ENCODE results near the gene ZNF169.
"Not testable (repeated sequence)": the region's sequence is repeated elsewhere in the genome, so short reads cannot be mapped to it uniquely, and the experiment has no call there.

ZNF169 gene

GRCh38 chr9:94259077-94259862, at the start of gene ZNF169:
Gene ZNF169, plus strand, starts transcription at chr9:94259298. Its CDS starts 19,515 bp downstream, at chr9:94278813.
- DNase-seq (ENCODE audit: low read depth) = peak; percentile 83

DNA sequence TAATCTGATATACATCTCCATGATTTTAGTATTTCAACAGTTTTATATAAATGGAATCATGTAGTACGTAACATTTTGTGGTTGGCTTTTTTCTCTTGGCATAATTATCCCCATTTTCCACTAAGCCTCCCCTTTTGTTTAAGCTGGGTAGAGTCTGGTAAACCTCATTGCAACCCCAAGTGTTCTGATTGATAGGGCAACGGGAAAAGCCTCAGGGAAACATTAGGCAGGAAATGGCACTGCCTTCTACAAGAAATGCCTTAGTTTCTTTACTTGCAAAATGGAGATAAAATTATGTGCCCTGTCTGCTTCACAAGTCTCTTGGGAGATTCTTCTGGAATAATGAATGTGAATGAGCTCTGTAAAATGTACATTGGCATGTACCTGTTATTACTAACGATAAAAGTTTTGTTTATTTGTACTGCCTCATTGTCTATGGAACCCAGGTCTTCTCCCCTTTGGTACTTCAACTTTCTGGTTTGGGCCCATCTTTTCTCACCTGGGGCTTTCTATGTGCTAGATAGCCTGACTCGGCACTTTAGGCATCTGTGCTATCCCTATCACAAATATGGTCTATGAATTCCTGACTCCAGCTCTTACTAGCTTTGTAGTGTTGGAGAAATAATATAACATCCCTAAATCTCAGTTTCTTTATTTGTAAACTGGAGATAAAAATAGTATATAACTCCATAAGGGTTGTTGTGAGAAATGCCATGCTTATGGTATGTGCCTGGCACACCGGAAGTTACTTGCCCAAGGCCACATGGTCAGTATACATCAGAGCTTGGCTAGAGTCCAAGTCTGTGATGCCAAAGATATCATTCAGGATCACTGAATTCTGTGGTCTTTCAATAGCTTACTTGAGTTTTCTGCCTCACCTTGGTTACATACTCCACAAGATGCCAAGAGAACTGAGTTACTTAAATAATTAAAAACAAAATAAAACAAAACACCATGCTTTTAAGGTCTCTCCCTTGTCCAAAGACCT, 48.2 kb upstream of the ZNF169 start:
- DNase-seq (ENCODE audit: low read depth) = no peak

- DNase-seq (ENCODE audit: low read depth) = no peak
Observed at GRCh38 chr9:94212091-94212490, 47.0 kb upstream of the ZNF169 start.

DNA sequence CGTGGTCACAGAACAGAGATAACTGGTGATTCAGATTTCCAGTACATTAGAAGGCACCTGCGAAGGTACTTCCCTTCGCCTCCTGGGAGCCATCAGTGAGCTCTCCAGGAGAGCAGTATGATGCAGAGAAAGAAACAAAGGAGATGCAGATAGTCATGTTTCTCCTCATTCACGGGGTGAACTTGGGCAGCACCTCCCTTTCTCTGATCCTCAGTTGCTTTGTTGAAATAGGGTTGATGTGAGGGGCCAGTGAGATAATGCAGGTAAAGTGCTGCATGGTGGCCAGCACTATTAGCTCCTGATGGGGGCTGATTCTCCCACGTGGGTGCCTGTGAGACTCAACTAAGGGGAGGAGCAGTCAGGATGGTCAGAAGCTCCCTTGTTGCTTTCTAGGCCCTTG, 46.6 kb upstream of the ZNF169 start:
- DNase-seq (ENCODE audit: low read depth) = no peak

DNA sequence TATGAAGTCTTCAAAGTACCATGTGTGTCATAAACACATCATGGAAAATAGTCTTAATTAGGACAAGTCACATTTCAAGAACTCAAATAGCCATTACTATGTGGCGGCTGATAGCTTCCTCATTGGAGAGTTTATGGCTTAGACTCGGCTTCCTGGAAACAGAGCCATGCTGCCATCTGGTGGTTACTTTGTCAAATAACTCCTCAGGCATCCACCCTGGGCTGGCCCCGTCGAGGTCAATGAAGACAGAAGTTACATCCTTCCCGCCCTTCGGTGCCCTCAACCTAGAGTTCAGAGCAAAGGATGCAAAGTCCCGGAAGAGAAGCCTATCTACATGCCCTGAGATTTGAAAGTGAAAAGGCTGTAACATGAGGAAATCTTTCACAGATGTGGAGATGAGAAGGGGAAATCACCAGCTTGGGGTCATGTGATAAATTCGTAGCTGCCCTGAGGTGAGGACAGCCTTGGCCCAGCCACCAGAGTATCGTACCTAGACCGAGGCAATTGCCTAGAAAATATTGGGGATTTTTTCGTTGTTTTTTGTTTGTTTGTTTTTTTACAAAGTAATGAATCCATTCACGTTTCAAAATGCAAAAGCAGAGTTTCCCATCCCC, 45.5 kb upstream of the ZNF169 start:
- DNase-seq (ENCODE audit: low read depth) = peak; percentile 49

DNA sequence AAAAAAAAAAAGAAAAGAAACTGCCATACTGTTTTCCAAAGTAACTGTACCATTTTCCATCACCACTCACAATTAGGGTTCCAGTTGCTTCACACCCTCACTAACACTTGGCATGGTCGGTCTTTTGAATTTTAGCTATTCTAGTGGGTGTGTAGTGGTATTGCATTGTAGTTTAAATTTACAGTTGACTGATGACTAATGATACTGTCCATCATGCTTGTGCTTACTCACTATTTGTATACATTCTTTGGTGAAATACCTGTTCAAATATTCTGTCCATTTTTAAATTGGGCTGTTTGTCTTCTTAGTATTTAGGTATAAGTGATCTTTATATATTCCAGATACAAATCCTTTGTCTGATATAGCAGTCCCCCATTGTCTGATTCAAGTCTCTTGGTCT, 36.2 kb upstream of the ZNF169 start:
- no peak for DNase-seq (ENCODE audit: low read depth)

- not testable (repeated sequence) for DNase-seq (ENCODE audit: low read depth)
Observed at GRCh38 chr9:94225413-94225812, 33.7 kb upstream of the ZNF169 start.

DNA sequence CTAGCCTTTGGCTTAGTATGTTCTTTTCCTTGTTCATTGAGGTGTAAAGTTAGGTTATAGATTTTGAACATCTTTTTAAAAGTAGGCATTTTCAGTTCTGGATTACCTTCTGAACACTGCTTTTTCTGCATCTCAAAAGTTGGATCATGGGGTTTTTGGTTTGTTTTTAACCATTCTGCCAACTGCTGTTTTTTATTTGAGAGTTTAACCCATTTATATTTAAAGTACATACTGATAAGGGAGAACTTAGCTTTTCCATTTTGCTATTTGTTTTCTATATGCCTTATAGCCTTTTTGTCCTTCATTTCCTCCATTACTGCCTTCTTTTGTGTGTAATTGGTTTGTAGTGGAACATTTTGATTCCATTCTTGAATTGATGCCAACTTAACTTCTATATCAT, 30.5 kb upstream of the ZNF169 start:
- DNase-seq (ENCODE audit: low read depth) = no peak

GRCh38 chr9:94232428-94232827, 26.7 kb upstream of the ZNF169 start:
- DNase-seq (ENCODE audit: low read depth) = no peak

DNA sequence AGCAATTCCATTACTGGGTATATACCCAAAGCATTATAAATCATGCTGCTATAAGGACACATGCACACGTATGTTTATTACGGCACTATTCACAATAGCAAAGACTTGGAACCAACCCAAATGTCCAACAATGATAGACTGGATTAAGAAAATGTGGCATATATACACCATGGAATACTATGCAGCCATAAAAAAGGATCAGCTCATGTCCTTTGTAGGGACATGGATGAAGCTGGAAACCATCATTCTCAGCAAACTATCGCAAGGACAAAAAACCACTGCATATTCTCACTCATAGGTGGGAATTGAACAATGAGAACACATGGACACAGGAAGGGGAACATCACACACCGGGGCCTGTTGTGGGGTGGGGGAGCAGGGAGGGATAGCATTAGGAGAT, 18.0 kb upstream of the ZNF169 start:
- not testable (repeated sequence) for DNase-seq (ENCODE audit: low read depth)

- no peak for DNase-seq (ENCODE audit: low read depth)
Observed at GRCh38 chr9:94245651-94246050, 13.4 kb upstream of the ZNF169 start.

- DNase-seq (ENCODE audit: low read depth) = no peak
Observed at GRCh38 chr9:94250456-94250855, 8.6 kb upstream of the ZNF169 start.

DNA sequence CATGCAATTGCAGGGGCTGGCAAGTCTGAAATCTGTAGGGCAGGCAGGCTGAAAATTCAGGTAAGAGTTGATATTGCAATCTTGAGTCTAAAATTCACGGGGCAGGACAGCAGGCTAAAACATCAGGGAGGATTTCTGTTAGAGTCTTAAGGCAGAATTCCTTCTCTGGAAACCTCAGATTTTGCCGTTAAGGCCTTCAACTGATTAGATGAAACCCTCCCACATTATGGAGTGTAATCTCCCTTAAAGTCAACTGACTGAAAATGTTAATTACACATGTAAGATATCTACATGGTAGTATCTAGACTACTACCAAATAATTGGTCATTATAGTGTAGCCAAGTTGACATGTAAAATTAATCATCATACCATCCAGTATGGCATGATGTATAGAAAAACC, 3.1 kb upstream of the ZNF169 start:
- no peak for DNase-seq (ENCODE audit: low read depth)

GRCh38 chr9:94265626-94266402, 6.7 kb downstream of the ZNF169 start:
- DNase-seq (ENCODE audit: low read depth) = not testable (repeated sequence)

DNA sequence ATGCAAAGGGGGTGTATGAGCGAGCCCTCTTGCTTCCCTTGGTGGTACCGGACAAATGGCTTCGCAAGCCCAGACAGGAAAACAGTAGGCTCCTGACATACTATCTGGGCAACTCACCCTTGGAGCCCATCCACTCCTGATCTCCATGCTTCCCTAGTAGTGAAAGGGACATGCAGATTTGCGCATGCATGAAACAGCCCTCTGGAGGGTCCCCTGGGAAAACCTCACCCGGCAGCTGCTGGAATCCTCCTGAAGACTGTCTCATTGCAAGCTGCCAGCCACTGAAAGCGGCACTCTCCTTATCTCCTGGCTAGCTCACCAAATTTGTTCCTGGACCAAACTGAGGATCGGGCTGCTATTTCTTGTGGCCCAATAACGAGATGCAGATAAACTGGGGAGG, 10.2 kb downstream of the ZNF169 start:
- DNase-seq (ENCODE audit: low read depth) = no peak

- DNase-seq (ENCODE audit: low read depth) = no peak
Observed at GRCh38 chr9:94270009-94270408, 10.9 kb downstream of the ZNF169 start.

- DNase-seq (ENCODE audit: low read depth) = not testable (repeated sequence)
Observed at GRCh38 chr9:94277029-94277428, 17.9 kb downstream of the ZNF169 start.

DNA sequence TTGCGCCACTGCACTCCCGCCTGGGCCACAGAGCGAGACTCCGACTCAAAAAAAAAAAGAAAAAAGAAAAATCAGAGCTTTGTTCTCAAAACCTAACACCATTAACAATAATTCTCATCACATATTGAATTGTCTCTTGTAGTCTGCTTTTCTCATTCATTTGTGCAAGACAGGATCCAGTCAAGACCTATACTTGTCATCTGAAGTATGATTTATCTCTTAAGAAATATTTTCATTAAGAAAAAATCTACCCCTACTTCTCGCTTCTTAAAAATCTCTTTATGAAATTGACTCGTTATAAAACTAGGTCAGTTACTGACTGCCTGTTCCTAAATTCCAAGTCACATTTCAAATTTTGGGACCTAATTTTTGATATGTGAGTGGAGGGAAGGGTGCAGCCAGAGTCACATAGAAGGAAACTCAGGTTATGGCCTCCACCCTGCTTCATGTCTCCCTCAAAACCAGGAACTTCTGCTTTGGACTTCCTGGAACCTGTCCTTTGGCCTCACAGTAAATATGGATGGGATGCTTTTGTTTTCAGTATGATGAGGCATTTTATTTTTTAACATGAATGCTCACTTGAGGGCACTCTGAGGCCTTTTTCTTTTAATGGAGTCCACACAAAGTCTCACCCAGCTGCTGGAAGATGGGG, 18.9 kb downstream of the ZNF169 start:
- no peak for DNase-seq (ENCODE audit: low read depth)

GRCh38 chr9:94280409-94280989, 21.4 kb downstream of the ZNF169 start:
- no peak for DNase-seq (ENCODE audit: low read depth)

DNA sequence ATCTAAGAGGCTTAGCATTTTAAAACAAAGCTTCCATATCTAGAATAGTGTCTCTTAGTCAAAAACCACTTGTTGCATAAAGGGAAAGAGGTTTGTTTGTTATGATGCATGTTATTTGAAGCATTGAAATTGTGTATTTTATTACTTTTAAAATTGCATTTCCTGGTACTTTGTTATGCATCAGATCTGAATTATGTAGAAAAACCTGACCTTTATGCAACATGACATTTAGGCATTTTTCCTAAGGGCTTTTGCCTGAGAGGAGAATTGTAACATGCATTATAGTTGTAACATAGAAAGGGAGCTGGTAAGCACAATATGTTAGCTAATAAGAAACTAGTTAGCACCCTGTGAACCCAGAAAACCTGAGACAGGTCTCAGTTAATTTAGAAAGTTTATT, 22.0 kb downstream of the ZNF169 start:
- DNase-seq (ENCODE audit: low read depth) = no peak

GRCh38 chr9:94286116-94286515, 27.0 kb downstream of the ZNF169 start:
- DNase-seq (ENCODE audit: low read depth) = no peak

Measured in activated T-helper 9 cell treated with anti-CD3 and anti-CD28 coated beads, Interleukin-2, amount 50 U/mL, for 16 hours (primary cell).